Gastrocnemius medialis (tissue), 4 donors: ENCODE results near the gene TRIOBP.

Source experiments
- CTCF ChIP-seq, 5 experiments: fragments of 450-650 bp in 3 of 5; fragments of 200-600 bp in 2 of 5; sonication (generic) in 2 of 5; IDR thresholded peaks in 4 of 5; conservative IDR thresholded peaks in 1 of 5; 1 replicate in 4 of 5; 2 replicates in 1 of 5; pipeline ENCODE4 v1.5.1; 2016 to 2019; ENCODE audit warnings: antibody characterized with exemption in 5 of 5, mild to moderate bottlenecking in 3 of 5, moderate library complexity in 3 of 5
- POLR2A ChIP-seq, 2 donors: fragments of 450-650 bp; IDR thresholded peaks; one replicate each; pipeline ENCODE4 v1.6.1; 2017; ENCODE audit warnings: antibody characterized with exemption in 2 of 2, mild to moderate bottlenecking in 2 of 2, moderate library complexity in 2 of 2

GRCh38 chr22:37823134-37823985 lies 126.5 kb downstream of the TRIOBP start, which contains the start of gene GALR3:
- TF ChIP-seq CTCF (IDR thresholded peaks at IDR 0.05 in 4 of 5, conservative IDR thresholded peaks at IDR 0.05 in 1 of 5) (no peak), POLR2A (IDR thresholded peaks at IDR 0.05) (no peak)
